RCC 7860 (cell line): Measurements from ENCODE around the gene MED22.
"Not testable (repeated sequence)": the region's sequence is repeated elsewhere in the genome, so short reads cannot be mapped to it uniquely, and the experiment has no call there.

Experiments used
- DNase-seq: peaks from one replicate; pipeline ENCODE4 v3.0.0-alpha.2; 2015; ENCODE audit warnings: low spot score
- FAIRE-seq: peaks from 2 replicates; lab custom pipeline; 2012; peaks lifted over from hg19 to GRCh38; lab: Jason Lieb, UNC

MED22 gene

DNA sequence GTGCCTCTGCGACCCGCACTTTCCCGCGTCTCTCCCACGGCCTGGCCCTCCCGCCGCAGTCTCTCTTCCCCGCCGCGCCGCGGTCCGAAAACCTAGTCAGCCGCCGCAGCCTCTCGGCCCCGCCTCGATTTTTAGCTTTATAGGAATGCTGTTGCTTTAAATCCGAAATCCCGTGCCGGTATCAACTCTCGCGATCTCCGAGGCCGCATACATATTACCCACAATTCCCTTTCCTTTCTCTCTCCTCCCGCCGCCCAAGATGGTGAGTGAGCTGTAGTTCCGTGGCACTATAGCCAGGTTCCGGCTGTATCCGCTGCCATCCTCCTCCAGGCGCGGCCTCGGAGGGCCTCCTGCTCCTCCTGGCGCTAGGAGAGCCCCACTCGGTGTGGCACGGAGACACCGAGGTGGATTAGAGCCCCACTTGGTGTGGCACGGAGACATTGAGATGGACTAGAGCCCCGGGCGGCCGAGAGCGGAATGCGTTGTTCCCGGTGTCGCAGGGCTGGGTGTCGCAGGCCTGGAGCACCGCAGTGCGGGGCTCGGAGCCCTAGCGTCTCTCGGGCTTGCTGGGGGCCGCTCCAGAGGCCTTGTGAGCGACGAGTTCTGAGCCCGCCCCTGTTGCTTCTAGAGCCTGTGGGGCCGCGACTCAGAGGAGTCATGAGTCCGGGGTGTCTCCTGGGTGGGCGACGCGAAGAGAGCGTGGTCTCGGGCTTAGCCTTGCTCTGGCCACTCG lies at the start of gene MED22, which contains the start of gene RPL7A:
MED22 (minus strand) TSS at position 147 of the 733 bp plus-strand sequence. CDS start 1,469 bp downstream, outside the sequence.
RPL7A (plus strand) TSS at position 234 of the 733 bp plus-strand sequence; CDS start at position 260, 26 bp downstream.
- peak; percentile 68 for FAIRE-seq
- DNase-seq = peak; percentile 93

DNA sequence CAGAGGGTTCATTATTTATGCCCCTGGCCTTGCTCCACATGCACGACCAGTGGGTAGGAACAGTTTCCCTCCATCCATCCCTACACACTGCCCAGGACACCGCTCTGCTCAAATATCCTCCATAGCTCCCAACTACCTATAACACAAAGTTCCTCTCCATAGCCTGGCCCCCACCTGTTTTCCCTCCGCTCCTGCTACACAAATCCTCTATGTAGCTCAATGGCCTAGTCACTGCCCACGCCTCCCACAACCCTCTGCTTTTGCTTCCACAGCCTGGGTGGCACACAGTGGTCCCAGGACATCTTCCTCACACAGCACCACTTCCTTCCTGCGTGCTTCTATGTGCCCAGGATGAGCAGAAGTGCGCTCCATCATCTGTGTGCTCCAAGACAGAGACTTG lies 49.4 kb upstream of the MED22 start:
- DNase-seq (no peak), FAIRE-seq (no peak)

DNA sequence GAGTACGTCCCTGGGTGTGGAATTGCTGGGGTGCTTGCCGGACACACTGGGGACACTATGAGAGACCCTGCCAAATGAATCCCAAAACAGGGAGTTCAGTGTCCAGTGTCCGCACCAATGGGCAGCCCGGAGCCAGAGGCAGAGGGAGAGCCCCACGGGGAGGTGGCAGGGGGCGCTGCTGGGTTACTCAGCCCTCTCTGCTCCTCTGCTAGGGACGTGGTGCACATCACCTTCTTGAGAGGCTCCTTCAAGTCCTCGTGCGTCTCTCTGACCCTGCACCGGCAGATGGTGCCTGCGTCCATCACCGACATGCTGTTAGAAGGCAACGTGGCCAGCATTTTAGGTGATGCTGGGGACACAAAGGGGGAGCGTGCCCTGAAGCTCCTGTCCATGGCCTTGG lies 49.0 kb upstream of the MED22 start:
- FAIRE-seq (no peak), DNase-seq (no peak)

DNA sequence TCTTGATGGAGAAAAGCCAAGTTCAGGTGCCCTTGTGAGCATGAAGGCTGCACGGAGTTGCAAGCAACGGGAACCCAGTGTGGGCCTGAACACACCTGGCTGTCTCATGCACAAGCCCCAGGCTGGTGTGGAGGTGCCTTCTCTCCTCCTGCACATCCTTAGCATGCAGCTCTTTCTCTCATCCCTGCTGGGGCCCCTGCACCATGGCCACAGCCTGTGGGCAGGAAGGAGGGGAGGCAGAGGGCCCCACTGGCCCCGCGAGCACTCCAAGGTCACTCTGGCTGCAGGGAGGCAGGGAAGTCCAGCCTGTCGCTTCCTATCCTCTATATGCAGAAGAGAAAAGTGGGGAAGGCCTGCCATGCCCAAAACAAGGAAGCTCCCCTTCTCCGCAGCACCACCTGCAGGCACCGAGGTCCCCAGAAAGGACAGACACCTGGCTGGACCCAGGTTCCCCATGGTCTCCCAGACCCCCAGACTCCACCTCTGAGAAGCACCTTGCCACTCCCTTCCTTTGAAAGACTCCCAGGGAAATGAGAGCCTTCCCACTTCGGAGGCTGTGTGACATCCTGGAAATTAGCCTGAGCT lies 46.8 kb upstream of the MED22 start:
- FAIRE-seq (no peak), DNase-seq (no peak)

DNA sequence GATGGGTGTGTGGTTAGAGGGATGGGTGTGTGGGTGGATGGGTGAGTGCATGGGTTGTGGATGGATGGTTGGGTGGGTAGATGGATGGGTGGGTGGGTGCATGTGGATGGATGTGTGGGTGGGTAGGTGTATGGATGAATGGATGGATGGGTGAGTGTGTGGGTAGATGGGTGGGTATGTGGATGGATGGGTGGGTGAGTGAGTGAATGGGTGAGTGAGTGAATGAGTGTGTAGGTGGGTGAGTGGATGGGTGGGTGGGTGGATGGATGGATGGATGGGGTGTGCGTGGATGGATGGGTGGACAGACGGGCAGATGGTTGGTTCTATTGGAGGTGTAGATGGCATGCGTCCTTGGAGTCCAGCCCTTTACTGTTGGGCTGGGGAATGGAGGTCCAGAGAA lies 45.5 kb upstream of the MED22 start:
- DNase-seq (no peak), FAIRE-seq (no peak)

DNA sequence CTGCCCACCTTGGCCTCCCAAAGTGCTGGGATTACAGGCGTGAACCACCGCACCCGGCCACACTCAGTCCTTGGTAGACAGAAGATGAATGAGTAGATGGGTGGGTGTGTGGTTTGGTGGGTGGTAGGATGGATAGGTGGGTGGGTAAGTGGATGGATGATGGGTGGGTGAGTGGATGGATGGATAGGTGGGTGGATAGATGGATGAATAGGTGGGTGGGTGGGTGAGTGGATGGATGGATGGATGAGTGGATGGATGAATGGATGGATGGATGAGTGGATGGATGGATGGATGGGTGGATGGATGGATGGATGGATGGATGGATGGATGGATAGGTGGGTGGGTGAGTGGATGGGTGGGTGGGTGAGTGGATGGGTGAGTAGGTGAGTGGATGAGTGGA lies 44.4 kb upstream of the MED22 start:
- not testable (repeated sequence) for DNase-seq, FAIRE-seq

DNA sequence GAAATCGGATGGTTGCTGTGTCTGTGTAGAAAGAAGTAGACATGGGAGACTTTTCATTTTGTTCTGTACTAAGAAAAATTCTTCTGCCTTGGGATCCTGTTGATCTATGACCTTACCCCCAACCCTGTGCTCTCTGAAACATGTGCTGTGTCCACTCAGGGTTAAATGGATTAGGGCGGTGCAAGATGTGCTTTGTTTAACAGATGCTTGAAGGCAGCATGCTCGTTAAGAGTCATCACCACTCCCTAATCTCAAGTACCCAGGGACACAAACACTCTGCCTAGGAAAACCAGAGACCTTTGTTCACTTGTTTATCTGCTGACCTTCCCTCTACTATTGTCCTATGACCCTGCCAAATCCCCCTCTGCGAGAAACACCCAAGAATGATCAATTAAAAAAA lies 43.5 kb upstream of the MED22 start:
- FAIRE-seq, DNase-seq: not testable (repeated sequence)

DNA sequence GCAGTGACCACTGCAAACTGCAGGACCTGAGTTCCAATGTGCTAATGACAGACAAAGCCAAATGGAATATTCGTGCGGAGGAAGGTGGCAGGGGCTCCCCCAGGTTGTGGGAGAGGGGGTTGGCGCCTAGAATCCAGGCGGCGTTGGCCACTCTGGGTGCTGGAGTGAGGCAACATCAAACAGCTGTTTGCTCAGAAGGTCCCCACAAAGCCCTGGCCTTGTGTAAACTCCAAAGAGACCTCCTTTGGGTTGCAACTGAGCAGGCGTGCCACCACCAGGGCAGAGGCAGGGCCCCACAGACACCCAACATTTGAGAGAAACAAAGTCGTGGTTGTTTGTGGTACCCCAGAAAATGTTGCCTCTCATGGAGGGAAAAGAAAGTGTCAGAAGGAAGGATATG lies 42.8 kb upstream of the MED22 start:
- DNase-seq = no peak
- FAIRE-seq = no peak

DNA sequence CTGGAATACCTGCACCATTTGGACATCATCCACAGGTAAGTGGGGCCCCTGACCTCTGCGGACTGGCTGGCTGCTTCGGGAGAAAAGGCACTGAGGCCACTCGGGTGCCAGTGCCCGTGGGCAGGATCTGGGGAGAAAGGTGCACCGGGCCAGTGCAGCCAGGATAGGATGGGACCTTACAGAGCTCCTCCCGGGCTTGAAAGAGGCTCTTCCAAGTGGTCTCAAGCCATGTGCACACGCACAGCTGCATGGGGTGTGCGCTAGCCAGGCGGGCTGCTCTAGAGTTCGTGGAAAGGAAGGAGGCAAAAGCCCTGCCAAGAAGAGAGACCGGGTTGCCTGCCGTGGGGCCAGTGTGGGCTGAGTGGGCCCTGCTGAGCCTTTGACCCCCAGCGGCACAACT lies 41.6 kb upstream of the MED22 start:
- DNase-seq = no peak
- no peak for FAIRE-seq

DNA sequence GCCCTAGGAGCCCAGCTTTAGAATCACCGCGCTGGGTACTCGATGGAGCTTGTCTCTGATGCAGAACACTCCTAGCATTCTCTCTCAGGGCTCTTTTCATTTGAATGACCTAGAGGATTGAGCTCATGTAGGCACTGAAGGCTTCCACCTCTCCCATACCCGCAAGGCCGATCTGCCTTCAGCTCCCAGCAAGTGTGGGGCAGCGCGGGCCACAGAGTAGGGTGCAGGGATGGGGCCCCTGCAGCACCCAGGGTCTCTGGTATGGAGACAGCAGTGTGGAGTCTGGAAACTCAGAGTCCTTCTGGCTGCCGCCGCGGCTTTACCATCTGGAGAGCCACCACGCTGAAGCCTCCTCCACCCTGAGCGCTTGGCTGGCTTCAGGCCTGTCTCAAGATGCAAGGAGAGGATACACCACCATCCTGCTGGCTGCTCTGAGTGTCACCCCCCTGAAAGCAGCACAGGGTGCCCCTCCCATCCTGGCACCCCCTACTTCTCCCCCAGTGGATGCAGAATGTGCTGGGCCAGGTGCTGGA lies 41.2 kb upstream of the MED22 start:
- FAIRE-seq = no peak

DNA sequence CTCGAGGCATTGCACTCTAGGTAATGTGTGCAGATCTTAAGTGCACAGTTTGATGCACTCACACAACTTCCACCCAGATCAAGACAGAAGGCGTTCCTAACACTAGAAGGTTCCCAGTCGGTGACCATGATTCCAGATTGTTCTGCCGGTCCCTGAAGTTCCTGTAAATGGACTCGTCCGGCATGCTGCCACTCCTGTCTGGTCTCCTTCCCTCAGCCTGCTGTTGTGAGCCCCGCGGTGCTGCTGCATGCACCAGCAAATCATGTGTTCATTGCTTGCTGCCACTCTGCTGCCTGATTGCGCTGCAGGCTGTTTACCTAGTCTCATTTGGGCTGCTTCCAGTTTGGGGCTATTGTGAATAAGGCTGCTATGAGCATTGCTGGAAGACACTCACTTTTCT lies 39.7 kb upstream of the MED22 start:
- FAIRE-seq (no peak), DNase-seq (no peak)

More for the DNA sequence above, 41.2 kb upstream of the MED22 start:
- DNase-seq = no peak

DNA sequence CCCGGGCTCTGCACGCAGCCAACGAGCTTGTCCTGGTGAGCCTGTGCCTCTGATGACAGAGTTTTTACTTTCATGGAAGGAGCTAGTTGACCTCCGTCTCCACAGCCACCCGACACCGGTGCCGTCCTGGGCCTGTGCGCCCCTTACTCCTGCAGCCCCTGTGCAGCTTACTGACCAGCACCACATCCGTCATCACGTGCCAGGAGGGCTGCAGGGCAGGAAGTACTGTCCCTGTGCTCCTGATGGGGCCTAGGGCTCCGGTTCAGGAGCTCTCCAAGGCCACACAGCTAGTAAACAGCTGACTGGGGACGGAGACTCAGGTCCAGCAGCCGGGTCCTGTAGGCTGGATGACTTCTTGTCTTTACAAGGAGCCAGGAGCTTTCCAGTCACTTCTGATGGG lies 38.4 kb upstream of the MED22 start:
- FAIRE-seq (no peak), DNase-seq (no peak)

DNA sequence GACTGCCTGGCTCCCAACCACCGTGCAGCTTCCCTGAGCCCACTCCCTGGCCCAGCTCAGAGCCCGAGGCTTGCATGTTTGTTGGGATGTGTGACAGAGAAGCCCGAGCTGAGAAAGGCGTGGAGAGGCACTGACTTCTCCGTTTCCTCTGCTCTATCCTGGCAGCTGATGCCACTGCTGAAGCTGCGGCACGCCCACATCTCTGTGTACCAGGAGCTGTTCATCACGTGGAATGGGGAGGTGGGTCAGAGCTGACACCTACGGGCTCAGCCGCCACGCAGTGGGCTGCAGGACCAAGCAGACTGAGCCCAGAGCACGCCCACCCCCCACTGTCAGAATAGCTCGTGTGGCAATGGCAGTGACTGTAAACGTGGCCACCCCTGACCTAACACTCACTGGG lies 37.5 kb upstream of the MED22 start:
- DNase-seq (no peak), FAIRE-seq (no peak)

DNA sequence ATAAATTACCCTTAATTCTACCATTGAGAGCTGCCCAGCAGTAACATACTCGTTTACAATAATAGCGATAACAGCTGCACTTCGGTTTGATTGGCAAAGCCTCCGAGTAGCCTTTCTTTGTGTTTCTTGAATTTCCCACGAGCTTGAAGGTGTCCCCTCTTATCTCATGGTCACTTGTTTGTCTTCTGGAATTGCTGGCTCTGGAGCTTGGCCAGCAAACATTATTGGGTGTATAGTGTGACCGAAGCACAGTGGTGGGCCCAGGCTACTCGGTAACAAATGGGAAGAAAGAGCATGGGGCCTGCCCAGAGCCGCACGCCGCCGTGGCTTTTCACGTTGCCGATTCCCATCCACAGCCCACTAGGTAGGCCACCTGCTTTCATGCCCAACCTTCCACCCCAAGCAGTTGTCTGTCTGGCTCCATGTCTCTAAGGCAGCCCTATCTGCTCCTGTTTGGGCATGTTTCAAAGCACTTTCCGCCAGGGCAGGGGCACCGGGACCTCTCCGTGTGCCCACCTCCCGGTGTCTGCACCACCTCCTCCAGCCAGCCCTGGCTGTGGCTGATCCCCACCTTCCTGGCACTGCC lies 36.9 kb upstream of the MED22 start:
- FAIRE-seq = no peak
- DNase-seq = no peak

DNA sequence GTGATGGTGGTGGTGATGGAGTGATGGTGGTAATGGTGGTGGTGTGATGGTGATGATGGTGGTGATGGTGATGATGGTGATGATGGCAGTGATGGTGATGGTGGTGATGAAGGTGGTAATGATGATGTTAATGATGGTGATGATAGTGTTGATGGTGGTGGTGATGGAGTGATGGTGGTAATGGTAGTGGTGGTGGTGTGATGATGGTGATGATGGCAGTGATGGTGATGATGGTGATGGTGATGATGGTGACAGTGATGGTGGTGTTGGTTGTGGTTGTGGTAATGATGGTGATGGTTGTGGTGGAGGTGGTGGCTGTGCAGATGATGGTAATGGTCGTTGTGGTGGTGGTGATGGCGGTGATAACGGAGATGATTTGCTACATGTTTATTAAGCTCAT lies 35.5 kb upstream of the MED22 start:
- FAIRE-seq = no peak
- DNase-seq = no peak

DNA sequence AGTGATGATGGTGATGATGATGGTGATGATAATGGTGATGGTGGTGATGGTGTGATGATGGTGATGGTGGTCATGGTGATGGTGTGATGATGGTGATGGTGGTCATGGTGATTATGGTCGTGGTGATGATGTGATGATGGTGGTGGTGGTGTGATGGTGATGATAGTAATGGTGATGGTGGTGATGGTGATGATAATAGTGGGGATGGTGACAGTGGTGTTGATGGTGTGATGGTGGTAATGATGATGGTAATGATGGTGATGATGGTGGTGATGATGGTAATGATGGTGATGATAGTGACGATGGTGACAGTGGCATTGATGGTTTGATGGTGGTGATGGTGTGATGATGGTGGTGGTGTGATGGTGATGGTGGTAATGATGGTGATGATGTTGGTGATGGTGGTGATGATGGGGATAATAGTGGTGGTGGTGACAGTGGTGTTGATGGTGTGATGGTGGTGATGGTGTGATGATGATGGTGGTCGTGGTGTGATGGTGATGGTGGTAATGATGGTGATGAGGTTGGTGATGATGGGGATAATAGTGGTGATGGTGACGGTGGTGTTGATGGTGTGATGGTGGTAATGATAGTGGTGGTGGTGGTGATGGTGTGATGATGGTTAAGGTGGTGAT lies 34.7 kb upstream of the MED22 start:
- no peak for DNase-seq
- FAIRE-seq = no peak

DNA sequence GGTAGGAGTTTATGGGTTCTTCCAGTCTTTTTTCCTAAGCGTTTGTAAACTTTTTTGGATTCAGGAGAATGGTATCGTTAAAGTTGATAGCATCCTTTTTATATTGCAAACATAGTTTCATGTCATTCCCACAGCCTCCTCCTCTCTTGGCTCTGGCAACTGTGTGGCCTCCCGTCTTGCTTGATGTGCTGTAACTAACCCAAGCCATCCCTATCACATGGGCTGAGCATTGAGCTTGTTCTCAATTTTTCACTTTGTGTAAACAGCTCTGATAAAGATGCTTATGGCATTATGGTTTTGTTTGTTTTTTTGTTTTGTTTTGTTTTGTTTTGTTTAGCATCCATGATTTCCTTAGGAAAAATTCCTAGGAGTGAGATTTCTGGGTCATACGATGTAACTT lies 32.8 kb upstream of the MED22 start:
- FAIRE-seq (no peak), DNase-seq (no peak)

DNA sequence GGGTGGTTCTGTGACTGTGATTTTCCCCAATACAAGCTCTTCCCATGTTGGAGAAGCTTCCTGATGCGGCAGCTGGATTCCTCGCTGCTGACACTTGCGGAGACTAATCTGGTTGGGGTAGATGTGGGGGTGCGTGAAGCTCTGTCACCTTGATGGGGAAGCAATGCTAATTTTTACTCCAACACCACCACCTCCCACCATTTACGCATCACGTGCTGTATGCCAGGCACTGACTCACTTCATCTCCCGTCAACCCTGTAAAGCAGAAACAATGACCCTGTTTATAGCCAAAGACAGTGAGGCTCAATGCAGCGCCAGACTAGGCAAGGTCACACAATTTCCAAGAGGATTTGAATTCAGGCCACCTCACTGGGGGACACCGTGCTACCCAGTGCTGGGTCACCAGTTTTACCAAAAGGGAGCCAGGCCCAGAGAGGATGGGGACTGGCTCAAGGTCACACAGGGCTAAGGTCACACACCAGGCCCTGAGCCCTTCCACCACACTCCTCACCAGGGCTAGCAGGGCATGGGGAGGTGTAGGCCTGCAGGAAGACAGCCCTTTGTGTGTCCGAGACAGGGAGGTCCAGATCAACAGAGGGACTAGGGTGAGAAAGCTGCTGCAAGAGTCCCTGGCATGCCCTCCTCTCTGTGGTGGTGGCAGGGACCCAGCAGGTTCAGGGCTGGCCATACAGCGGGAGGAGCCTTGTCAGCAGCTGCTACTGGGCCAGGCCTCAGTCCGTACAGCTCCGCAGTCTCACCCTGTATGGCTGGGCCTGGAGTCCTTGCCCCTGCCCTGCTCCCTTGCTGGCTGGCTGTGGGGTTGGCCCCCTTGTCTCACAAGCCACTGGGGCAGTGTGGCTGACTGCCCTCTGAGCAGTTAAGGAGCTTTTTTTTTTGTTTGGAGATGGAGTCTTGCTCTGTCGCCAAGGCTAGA lies 31.5 kb upstream of the MED22 start:
- no peak for FAIRE-seq
- DNase-seq = no peak

DNA sequence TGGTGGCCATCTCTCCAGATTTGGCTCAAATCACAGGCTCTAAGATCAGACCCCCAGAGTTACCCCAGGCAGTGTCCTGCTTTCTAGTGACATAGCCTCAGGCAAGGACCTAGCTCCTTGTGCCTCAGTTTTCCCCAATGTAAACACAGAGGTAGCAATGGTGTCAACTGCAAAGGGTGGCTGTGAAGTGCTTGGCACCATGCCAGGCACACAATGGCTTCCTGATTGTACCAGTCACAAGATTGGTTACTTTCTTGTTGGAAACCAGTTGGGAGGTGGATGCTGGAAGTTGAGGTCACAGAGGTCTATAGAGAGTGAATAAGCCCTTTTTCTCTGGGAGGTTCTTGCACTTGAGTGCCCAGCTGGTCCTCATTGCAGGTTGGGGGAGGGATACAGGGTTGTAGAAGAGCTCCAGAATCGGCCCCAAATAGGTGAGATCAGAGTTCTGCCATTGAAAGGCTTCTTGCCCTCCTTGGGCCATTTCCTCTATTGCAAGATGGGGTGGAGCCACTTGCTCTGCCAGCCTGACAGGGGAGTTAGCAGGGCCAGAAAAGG lies 30.6 kb upstream of the MED22 start:
- FAIRE-seq (no peak), DNase-seq (no peak)

DNA sequence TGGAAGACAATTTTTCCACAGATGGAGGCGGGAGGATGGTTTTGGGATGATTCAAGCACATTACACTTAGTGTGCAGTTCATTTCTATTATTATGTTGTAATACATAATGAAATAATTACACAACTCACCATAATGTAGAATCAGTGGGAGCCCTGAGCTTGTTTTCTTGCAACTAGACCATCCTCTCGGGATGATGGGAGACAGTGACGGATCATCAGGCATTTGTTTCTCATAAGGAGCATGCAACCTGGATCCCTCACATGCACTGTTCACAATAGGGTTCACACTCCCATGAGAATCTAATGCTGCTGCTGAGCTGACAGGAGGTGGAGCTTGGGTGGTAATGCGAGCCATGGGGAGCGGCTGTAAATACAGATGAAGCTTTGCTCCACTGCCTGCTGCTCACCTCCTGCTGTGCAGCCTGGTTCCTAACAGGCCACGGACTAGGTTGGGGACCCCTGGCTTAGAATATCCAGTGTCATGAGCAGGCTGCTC lies 29.8 kb upstream of the MED22 start:
- no peak for DNase-seq

More for the DNA sequence above, 29.8 kb upstream of the MED22 start:
- FAIRE-seq = no peak
